ENCODE data around the gene STATH.

Gene STATH, protein sequence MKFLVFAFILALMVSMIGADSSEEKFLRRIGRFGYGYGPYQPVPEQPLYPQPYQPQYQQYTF

DNA sequence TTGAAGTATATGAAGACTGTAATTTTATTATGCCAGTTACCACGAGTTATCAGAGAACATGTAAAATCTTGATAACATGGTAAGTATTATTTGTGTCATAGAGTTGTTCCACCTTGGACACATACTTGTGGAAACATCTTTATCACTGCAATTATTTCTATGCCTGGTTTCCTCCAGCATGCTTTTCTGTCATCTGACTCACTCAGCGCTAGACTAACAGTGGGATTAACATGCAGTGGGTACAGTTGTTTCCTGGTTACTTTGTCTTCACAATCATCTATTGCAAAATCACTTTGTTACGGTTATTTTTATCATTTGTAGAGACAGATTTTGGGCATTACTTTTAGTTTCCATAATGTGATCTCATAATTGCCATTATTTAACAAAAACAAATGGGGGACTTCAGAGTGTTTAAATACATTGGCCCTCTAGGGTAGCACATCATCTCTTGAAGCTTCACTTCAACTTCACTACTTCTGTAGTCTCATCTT lies at the start of gene STATH:
Gene STATH (plus strand): TSS at position 441 of the 491 bp plus-strand sequence. CDS start 2,472 bp downstream, outside the sequence.
- H3K9ac ChIP-seq (ENCODE audit: low read depth, low read length) = no peak within 1 kb of the TSS
- no peak for ATAC-seq (ENCODE audit: insufficient read depth, low read depth)
- no peak for DNase-seq

DNA sequence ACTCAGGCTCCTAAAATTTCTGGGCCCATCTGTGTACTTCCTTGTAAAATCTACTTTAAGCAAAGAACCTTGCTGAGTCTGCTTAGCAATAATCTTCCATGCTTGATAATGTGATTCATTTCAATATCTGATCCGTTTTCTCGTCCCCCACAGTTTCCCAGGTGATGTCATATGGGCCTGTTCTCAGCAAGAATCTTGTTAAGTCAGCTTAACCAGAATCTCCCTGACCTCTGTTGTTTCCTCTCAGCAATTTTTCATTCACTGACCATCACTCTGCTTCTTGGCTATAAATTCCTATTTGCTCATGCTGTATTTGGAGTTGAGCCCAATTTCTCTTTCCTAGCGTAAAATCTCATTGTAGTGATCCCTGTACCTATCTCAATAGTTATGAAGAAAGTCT lies 44.2 kb upstream of the STATH start:
- DNase-seq (no peak), ATAC-seq (ENCODE audit: insufficient read depth, low read depth) (no peak)
- Histone ChIP-seq H3K36me3 (ENCODE audit: insufficient read depth, low read length) (no peaks in the 10 kb centered on the region), H3K9ac (ENCODE audit: low read depth, low read length) (no peak overlapping the region), H2AFZ (ENCODE audit: low read depth, low read length) (no peak overlapping the region), H3K27ac (ENCODE audit: low read length) (no peak overlapping the region), H3K4me3 (ENCODE audit: low read depth in 1 of 2, low read length in 2 of 2) (no peak overlapping the region), H3K27me3 (ENCODE audit: insufficient read depth, low read length, poor library complexity) (peaks cover 15% of the 10 kb centered on the region), H3K79me2 (ENCODE audit: insufficient read depth, low read length) (no peaks in the 10 kb centered on the region), H3K4me1 (ENCODE audit: insufficient read depth, low read length) (no peaks in the 10 kb centered on the region), H3K9me3 (ENCODE audit: insufficient read depth, low read length, severe bottlenecking) (no peaks in the 10 kb centered on the region), H3K4me2 (ENCODE audit: insufficient read depth, low read length) (no peak overlapping the region), H4K20me1 (ENCODE audit: insufficient read depth, low read length) (no peaks in the 10 kb centered on the region)
- TF ChIP-seq EZH2 (IDR thresholded peaks at IDR 0.05; ENCODE audit: borderline replicate concordance, low read depth, low read length, severe bottlenecking) = no peak
- TF ChIP-seq, protein P1, sequence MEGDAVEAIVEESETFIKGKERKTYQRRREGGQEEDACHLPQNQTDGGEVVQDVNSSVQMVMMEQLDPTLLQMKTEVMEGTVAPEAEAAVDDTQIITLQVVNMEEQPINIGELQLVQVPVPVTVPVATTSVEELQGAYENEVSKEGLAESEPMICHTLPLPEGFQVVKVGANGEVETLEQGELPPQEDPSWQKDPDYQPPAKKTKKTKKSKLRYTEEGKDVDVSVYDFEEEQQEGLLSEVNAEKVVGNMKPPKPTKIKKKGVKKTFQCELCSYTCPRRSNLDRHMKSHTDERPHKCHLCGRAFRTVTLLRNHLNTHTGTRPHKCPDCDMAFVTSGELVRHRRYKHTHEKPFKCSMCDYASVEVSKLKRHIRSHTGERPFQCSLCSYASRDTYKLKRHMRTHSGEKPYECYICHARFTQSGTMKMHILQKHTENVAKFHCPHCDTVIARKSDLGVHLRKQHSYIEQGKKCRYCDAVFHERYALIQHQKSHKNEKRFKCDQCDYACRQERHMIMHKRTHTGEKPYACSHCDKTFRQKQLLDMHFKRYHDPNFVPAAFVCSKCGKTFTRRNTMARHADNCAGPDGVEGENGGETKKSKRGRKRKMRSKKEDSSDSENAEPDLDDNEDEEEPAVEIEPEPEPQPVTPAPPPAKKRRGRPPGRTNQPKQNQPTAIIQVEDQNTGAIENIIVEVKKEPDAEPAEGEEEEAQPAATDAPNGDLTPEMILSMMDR (IDR thresholded peaks at IDR 0.05; ENCODE audit: borderline replicate concordance, extremely low read depth, low read length, poor library complexity, severe bottlenecking) = no peak

More for the DNA sequence above, at the start of gene STATH:
- H3K27me3 ChIP-seq (ENCODE audit: insufficient read depth, low read length, poor library complexity) = no peaks in the 10 kb centered on the region
- H3K4me3 ChIP-seq (ENCODE audit: low read depth in 1 of 2, low read length in 2 of 2) = no peak within 1 kb of the TSS
- no peaks in the 10 kb centered on the region for H3K9me3 ChIP-seq (ENCODE audit: insufficient read depth, low read length, severe bottlenecking)
- H3K4me2 ChIP-seq (ENCODE audit: insufficient read depth, low read length) = no peak within 1 kb of the TSS
- TF ChIP-seq EZH2 (IDR thresholded peaks at IDR 0.05; ENCODE audit: borderline replicate concordance, low read depth, low read length, severe bottlenecking) = no peak
- TF ChIP-seq, protein P1 (IDR thresholded peaks at IDR 0.05; ENCODE audit: borderline replicate concordance, extremely low read depth, low read length, poor library complexity, severe bottlenecking) = no peak
- no peaks in the 10 kb centered on the region for H4K20me1 ChIP-seq (ENCODE audit: insufficient read depth, low read length)
- no peaks in the 10 kb centered on the region for H3K36me3 ChIP-seq (ENCODE audit: insufficient read depth, low read length)
- no peaks in the 10 kb centered on the region for H3K79me2 ChIP-seq (ENCODE audit: insufficient read depth, low read length)
- no peak within 1 kb of the TSS for H3K27ac ChIP-seq (ENCODE audit: low read length)
- H2AFZ ChIP-seq (ENCODE audit: low read depth, low read length) = no peak within 1 kb of the TSS
- no peaks in the 10 kb centered on the region for H3K4me1 ChIP-seq (ENCODE audit: insufficient read depth, low read length)

DNA sequence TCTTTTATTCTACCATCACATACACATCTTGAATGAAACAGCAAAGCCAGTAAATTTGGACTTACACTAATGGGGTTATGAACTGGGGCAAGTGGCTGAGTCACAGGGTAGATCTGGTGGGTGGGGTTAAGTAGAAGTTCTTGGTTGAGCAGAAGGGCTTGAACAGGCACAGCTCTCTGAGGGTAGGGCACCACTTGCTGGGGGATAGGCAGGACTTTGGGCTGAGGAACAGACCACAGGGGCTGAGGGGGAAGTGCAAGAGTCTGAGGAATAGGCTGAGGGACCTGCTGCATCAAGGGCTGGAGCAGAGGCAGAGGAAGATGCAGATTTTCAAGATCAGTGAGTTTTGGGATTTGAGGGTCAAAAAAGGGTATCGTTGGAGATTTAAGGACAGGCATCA lies 38.6 kb upstream of the STATH start:
- TF ChIP-seq EZH2 (IDR thresholded peaks at IDR 0.05; ENCODE audit: borderline replicate concordance, low read depth, low read length, severe bottlenecking) = no peak
- TF ChIP-seq, protein P1 (IDR thresholded peaks at IDR 0.05; ENCODE audit: borderline replicate concordance, extremely low read depth, low read length, poor library complexity, severe bottlenecking) = no peak
- no peak for DNase-seq
- Histone ChIP-seq H3K27ac (ENCODE audit: low read length) (no peak overlapping the region), H3K9me3 (ENCODE audit: insufficient read depth, low read length, severe bottlenecking) (no peaks in the 10 kb centered on the region), H3K4me1 (ENCODE audit: insufficient read depth, low read length) (no peaks in the 10 kb centered on the region), H3K79me2 (ENCODE audit: insufficient read depth, low read length) (no peaks in the 10 kb centered on the region), H3K9ac (ENCODE audit: low read depth, low read length) (no peak overlapping the region), H3K4me3 (ENCODE audit: low read depth in 1 of 2, low read length in 2 of 2) (no peak overlapping the region), H3K27me3 (ENCODE audit: insufficient read depth, low read length, poor library complexity) (peaks cover 15% of the 10 kb centered on the region), H3K4me2 (ENCODE audit: insufficient read depth, low read length) (no peak overlapping the region), H4K20me1 (ENCODE audit: insufficient read depth, low read length) (no peaks in the 10 kb centered on the region), H2AFZ (ENCODE audit: low read depth, low read length) (no peak overlapping the region), H3K36me3 (ENCODE audit: insufficient read depth, low read length) (no peaks in the 10 kb centered on the region)
- ATAC-seq (ENCODE audit: insufficient read depth, low read depth) = no peak
